Natural killer cell (primary cell): ENCODE data around the gene ALDH3B1. TPM values are rescaled to one million over a fixed set of nuclear protein-coding genes. Genes with fewer than 3 reads are reported as not detected.

Experiments
- ATAC-seq, 3 donors: fragments of 150-1000 bp in 2 of 3; fragments of 200-7000 bp in 1 of 3; cut with Tn5 transposase; 1 replicate in 1 of 3; 2 replicates in 2 of 3; pipeline ENCODE4 v1.10.0; 2021; ENCODE audit warnings: mild to moderate bottlenecking in 2 of 3, moderate library complexity in 2 of 3
- DNase-seq, 2 donors: peaks; one replicate each; pipeline versions ENCODE4 v3.0.0 to v3.0.0-alpha.2; 2013 to 2021; ENCODE audit warnings: mixed read lengths in 1 of 2
- H3K27ac ChIP-seq: one replicate; pipeline ENCODE4 v1.5.1; 2013; ENCODE audit warnings: mild to moderate bottlenecking, low read length
- H3K27me3 ChIP-seq: one replicate; pipeline ENCODE4 v1.6.1; 2013; ENCODE audit warnings: low read length; ENCODE audit not compliant: control insufficient read depth, insufficient read depth
- H3K36me3 ChIP-seq: one replicate; pipeline ENCODE4 v1.6.1; 2013; ENCODE audit warnings: low read length; ENCODE audit not compliant: control insufficient read depth, insufficient read depth
- H3K4me1 ChIP-seq: one replicate; pipeline ENCODE4 v1.6.1; 2013; ENCODE audit warnings: low read length; ENCODE audit not compliant: control insufficient read depth, insufficient read depth
- H3K4me3 ChIP-seq: one replicate; pipeline ENCODE4 v1.5.1; 2013; ENCODE audit warnings: low read length
- H3K9me3 ChIP-seq: one replicate; pipeline ENCODE4 v1.6.1; 2013; ENCODE audit warnings: low read length; ENCODE audit not compliant: control insufficient read depth, insufficient read depth
- H3K27ac Mint-ChIP-seq, 2 donors: one replicate each; pipeline ENCODE4 v1.8.0; 2022; ENCODE audit warnings: mild to moderate bottlenecking in 2 of 2, mixed read lengths in 2 of 2, moderate library complexity in 1 of 2
- H3K27me3 Mint-ChIP-seq, 2 donors: one replicate each; pipeline ENCODE4 v1.8.0; 2022; ENCODE audit warnings: low read depth in 2 of 2, mixed read lengths in 2 of 2
- H3K36me3 Mint-ChIP-seq: one replicate; pipeline ENCODE4 v1.8.0; 2022; ENCODE audit warnings: mixed read lengths
- H3K4me1 Mint-ChIP-seq, 2 donors: one replicate each; pipeline ENCODE4 v1.8.0; 2022; ENCODE audit warnings: mixed read lengths in 2 of 2
- H3K4me3 Mint-ChIP-seq: one replicate; pipeline ENCODE4 v1.8.0; 2022; ENCODE audit warnings: mild to moderate bottlenecking, moderate library complexity, mixed read lengths
- H3K9me3 Mint-ChIP-seq, 2 donors: one replicate each; pipeline ENCODE4 v1.8.0; 2022; ENCODE audit warnings: mixed read lengths in 2 of 2
- CTCF ChIP-seq: fragments of 200-600 bp; IDR thresholded peaks from one replicate; pipeline ENCODE4 v1.8.0; 2022; ENCODE audit warnings: antibody characterized with exemption
- WGBS: methylation state at CpG from one replicate; pipeline ENCODE4 v1.1.7; 2013; ENCODE audit warnings: missing lambda C conversion rate; ENCODE audit not compliant: insufficient coverage; 5-methylcytosine and 5-hydroxymethylcytosine counted together
- intact Hi-C: fragments of 100-400 bp; cut with micrococcal nuclease; formaldehyde crosslinking; loops from one replicate; pipeline ENCODE4 v1.14.2; 2022
- total RNA-seq, 4 donors: library from RNA; stranded (reverse); fragments of 120-200 nt in 1 of 4; gene quantifications; one replicate each; pipeline versions ENCODE4 v1.2.3 to v1.2.4, GENCODE V29; 2013 to 2022

The ALDH3B1 gene
- total RNA-seq, 3 donors from 2014 or later (not counting 1 experiment from before 2014, with no cell fraction given) = 2.4 to 9.0 (median 4.0) TPM

GRCh38 chr11:68076371-68077042 lies 66.4 kb downstream of the ALDH3B1 start:
- H3K4me3 Mint-ChIP-seq = no peak overlapping the region
- no peaks in the 10 kb centered on the region for H3K27me3 Mint-ChIP-seq
- intact Hi-C loops = no loop called here
- TF ChIP-seq CTCF = no peak
- Histone ChIP-seq H3K27ac (no peak overlapping the region), H3K27me3 (no peaks in the 10 kb centered on the region), H3K4me3 (no peak overlapping the region), H3K4me1 (peaks cover 4% of the 10 kb centered on the region), H3K9me3 (no peaks in the 10 kb centered on the region), H3K36me3 (peaks cover 5% of the 10 kb centered on the region)
- peak in 1 of 2 donors; percentile 27 for DNase-seq
- no peaks in the 10 kb centered on the region for H3K36me3 Mint-ChIP-seq
- 93% methylated on average over 10 of the region's 11 CpGs for WGBS
- H3K9me3 Mint-ChIP-seq = no peaks in the 10 kb centered on the region
- no peak for ATAC-seq
- H3K4me1 Mint-ChIP-seq = peaks cover 0 to 6% of the 10 kb centered on the region in 2 donors
- H3K27ac Mint-ChIP-seq = no peak overlapping the region

GRCh38 chr11:68077617-68078582 lies 67.8 kb downstream of the ALDH3B1 start:
- Mint-ChIP-seq H3K4me1 (peaks cover 0 to 6% of the 10 kb centered on the region in 2 donors), H3K36me3 (no peaks in the 10 kb centered on the region), H3K9me3 (no peaks in the 10 kb centered on the region), H3K4me3 (no peak overlapping the region), H3K27me3 (no peaks in the 10 kb centered on the region), H3K27ac (peak overlapping the region in 1 of 2 donors; percentile 25)
- no peaks in the 10 kb centered on the region for H3K27me3 ChIP-seq
- intact Hi-C loops = no loop called here
- no peaks in the 10 kb centered on the region for H3K9me3 ChIP-seq
- H3K36me3 ChIP-seq = peaks cover 3% of the 10 kb centered on the region
- ATAC-seq (peak in 1 of 3 donors; percentile 48), DNase-seq (no peak)
- H3K4me1 ChIP-seq = peaks cover 4% of the 10 kb centered on the region
- H3K4me3 ChIP-seq = no peak overlapping the region
- TF ChIP-seq CTCF = no peak
- no peak overlapping the region for H3K27ac ChIP-seq
- 63% methylated on average over 7 of the region's 8 CpGs for WGBS

Other genes starting within 250 kb of the ALDH3B1 start
- 10 to 100 TPM; 26.6 to 44.3 (median 39.7) TPM for gene UNC93B1, start 6.2 kb upstream of the ALDH3B1 start, total RNA-seq
- 10 to 100 TPM; 84.5 to 95.2 (median 90.7) TPM for gene NDUFS8, start 20.4 kb downstream of the ALDH3B1 start, total RNA-seq
- 100 to 1,000 TPM; 438 to 480 (median 465) TPM for gene TCIRG1, start 28.7 kb downstream of the ALDH3B1 start, total RNA-seq
- gene CHKA, start 111.1 kb downstream of the ALDH3B1 start, total RNA-seq = 10 to 100 TPM; 15.8 to 24.6 (median 24.4) TPM
- 10 to 100 TPM; 45.0 to 60.1 (median 55.6) TPM for gene KMT5B, start 203.0 kb downstream of the ALDH3B1 start, total RNA-seq